K562 (cell line): Measurements from ENCODE around the gene ZNF140. TPM values are rescaled to one million over a fixed set of nuclear protein-coding genes. Genes with fewer than 3 reads are reported as not detected.
A peak's percentile ranks its signal among the peaks of the same experiment; 100 is the strongest.

Experiments
- ATAC-seq: fragments of 200-7000 bp; cut with Tn5 transposase; 3 replicates; pipeline ENCODE4 v1.9.1; 2020; ENCODE audit warnings: moderate library complexity
- BruUV-seq: library from RNA; stranded (reverse); fragments of 400-500 nt; replicated peaks from 2 replicates; lab custom pipeline; 2021; lab: Mats Ljungman, UMichigan
- CTCF ChIA-PET: fragments of 300-600 bp; formaldehyde crosslinking; extraction: SDS; loops from one replicate; lab custom pipeline; 2021; ENCODE audit warnings: low intra/inter-chr PET ratio; lab: Yijun Ruan, JAX
- POLR2A ChIA-PET: fragments of 300-600, 350-650 bp; sonication (Branson Sonifier 250); formaldehyde crosslinking; extraction: SDS; loops from one replicate; lab custom pipeline; 2021; ENCODE audit warnings: antibody characterized with exemption, inconsistent platforms; lab: Yijun Ruan, JAX
- DNase-seq, 4 experiments: peaks; one replicate each; pipeline versions ENCODE4 v3.0.0 to v3.0.0-alpha.2; 2011 to 2018; ENCODE audit warnings: low spot score in 3 of 4, mixed read lengths in 3 of 4; ENCODE audit errors: extremely low read depth in 1 of 4
- FAIRE-seq: peaks from 2 replicates; lab custom pipeline; 2011; peaks lifted over from hg19 to GRCh38; lab: Jason Lieb, UNC
- H2AFZ ChIP-seq: 2 replicates; pipeline ENCODE4 v1.6.0; 2011; ENCODE audit warnings: low read depth, low read length, control low read depth, inconsistent platforms
- H3K27ac ChIP-seq: fragments of 200-600 bp; 3 replicates; pipeline ENCODE4 v1.8.0; 2011; ENCODE audit warnings: low read depth, mild to moderate bottlenecking, control low read depth, inconsistent platforms, low read length, moderate library complexity, mixed read lengths; ENCODE audit errors: extremely low read depth
- H3K27me3 ChIP-seq, 2 experiments: fragments of 300-600 bp in 1 of 2; 2 replicates in 1 of 2; 3 replicates in 1 of 2; pipeline versions ENCODE4 v1.6.0 to v1.8.0; 2011; ENCODE audit warnings: inconsistent platforms in 2 of 2, low read length in 2 of 2, mild to moderate bottlenecking in 1 of 2, mixed read lengths in 1 of 2, moderate library complexity in 1 of 2; ENCODE audit not compliant: control insufficient read depth in 2 of 2, insufficient read depth in 2 of 2
- H3K36me3 ChIP-seq: fragments of 300-600 bp; 3 replicates; pipeline ENCODE4 v1.8.0; 2011; ENCODE audit warnings: mild to moderate bottlenecking, low read length, inconsistent platforms; ENCODE audit not compliant: control insufficient read depth, insufficient read depth
- H3K4me1 ChIP-seq, 2 experiments: fragments of 200-600 bp in 1 of 2; replicated peaks in 1 of 2; 2 replicates in 1 of 2; 3 replicates in 1 of 2; pipeline versions ENCODE4 v1.5.1 to v1.8.0; 2011; ENCODE audit warnings: inconsistent platforms in 2 of 2, low read length in 2 of 2, mild to moderate bottlenecking in 1 of 2, mixed read lengths in 1 of 2, moderate library complexity in 1 of 2; ENCODE audit not compliant: control insufficient read depth in 2 of 2, insufficient read depth in 2 of 2
- H3K4me2 ChIP-seq: 2 replicates; pipeline ENCODE4 v1.6.1; 2011; ENCODE audit warnings: low read length, control low read depth, inconsistent platforms, mixed read lengths; ENCODE audit not compliant: insufficient read depth
- H3K4me3 ChIP-seq: fragments of 200-600 bp; sonication (generic), shearing (Covaris generic); 2 replicates; pipeline ENCODE4 v1.5.1; 2016; ENCODE audit warnings: control low read depth, inconsistent platforms
- H3K79me2 ChIP-seq: fragments of 200-600 bp; 3 replicates; pipeline ENCODE4 v1.8.0; 2011; ENCODE audit warnings: low read length, inconsistent platforms; ENCODE audit not compliant: control insufficient read depth, insufficient read depth
- H3K9ac ChIP-seq, 2 experiments: 2 replicates each; pipeline versions ENCODE4 v1.6.0 to v1.6.1; 2011; ENCODE audit warnings: low read depth in 2 of 2, low read length in 2 of 2, control low read depth in 1 of 2, inconsistent platforms in 1 of 2, mild to moderate bottlenecking in 1 of 2, mixed read lengths in 1 of 2; ENCODE audit not compliant: insufficient read depth in 1 of 2
- H3K9me1 ChIP-seq: one replicate; pipeline ENCODE4 v1.6.0; 2011; ENCODE audit warnings: inconsistent platforms, mild to moderate bottlenecking, low read length, moderate library complexity; ENCODE audit not compliant: control insufficient read depth, insufficient read depth
- H3K9me3 ChIP-seq: replicated peaks from 2 replicates; pipeline ENCODE4 v1.5.1; 2011; ENCODE audit warnings: low read depth, low read length, inconsistent platforms; ENCODE audit not compliant: control insufficient read depth, insufficient read depth
- H4K20me1 ChIP-seq: replicated peaks from 2 replicates; pipeline ENCODE4 v1.6.1; 2011; ENCODE audit warnings: low read length, inconsistent platforms, mixed read lengths; ENCODE audit not compliant: control insufficient read depth, insufficient read depth
- HBP1 ChIP-seq: fragments of 450-650 bp; formaldehyde crosslinking; IDR thresholded peaks from 2 replicates; pipeline ENCODE4 v1.4.0; 2022; ENCODE audit warnings: missing genetic modification characterization
- HCFC1 ChIP-seq: IDR thresholded peaks from 2 replicates; pipeline ENCODE4 v1.6.1; 2012; ENCODE audit warnings: low read depth, low read length, improper control_type of control experiment
- HMGN3 ChIP-seq: IDR thresholded peaks from 2 replicates; pipeline ENCODE4 v1.6.1; 2011; ENCODE audit warnings: borderline replicate concordance, low read depth, mild to moderate bottlenecking, mixed read lengths, low read length; ENCODE audit not compliant: insufficient read length; ENCODE audit errors: extremely low read depth
- MIER1 ChIP-seq: fragments of 450-650 bp; IDR thresholded peaks from 2 replicates; pipeline ENCODE4 v1.6.1; 2016; ENCODE audit warnings: antibody characterized with exemption, mild to moderate bottlenecking, low read depth
- MLLT1 ChIP-seq, 2 experiments: fragments of 450-650 bp; IDR thresholded peaks; 2 replicates each; pipeline ENCODE4 v1.6.1; 2016
- MXD1 ChIP-seq: fragments of 250-450 bp; sonication (Bioruptor Pico); IDR thresholded peaks from 2 replicates; pipeline ENCODE4 v1.8.0; 2021; ENCODE audit warnings: borderline replicate concordance, mild to moderate bottlenecking, moderate library complexity; ENCODE audit not compliant: poor library complexity, severe bottlenecking
- MXI1 ChIP-seq: IDR thresholded peaks from 2 replicates; pipeline ENCODE4 v1.6.1; 2011; ENCODE audit warnings: low read depth, mild to moderate bottlenecking, improper control_type of control experiment, low read length
- NONO ChIP-seq, 2 experiments: fragments of 200-400 bp in 1 of 2; fragments of 450-650 bp in 1 of 2; formaldehyde crosslinking in 1 of 2; IDR thresholded peaks; 2 replicates each; pipeline ENCODE4 v1.6.1; 2017; ENCODE audit warnings: low read depth in 2 of 2, mild to moderate bottlenecking in 2 of 2, moderate library complexity in 2 of 2, low read length in 1 of 2
- PYGO2 ChIP-seq: fragments of 450-650 bp; IDR thresholded peaks from 2 replicates; pipeline ENCODE4 v1.6.1; 2016; ENCODE audit warnings: mild to moderate bottlenecking, missing genetic modification characterization, moderate library complexity, missing compliant biosample characterization
- RNF2 ChIP-seq: sonication (generic); IDR thresholded peaks from 2 replicates; pipeline ENCODE4 v1.6.1; 2016
- TRIM24 ChIP-seq, 2 experiments: fragments of 450-650 bp; IDR thresholded peaks; 2 replicates each; pipeline ENCODE4 v1.6.1; 2016
- WHSC1 ChIP-seq: IDR thresholded peaks from one replicate; pipeline ENCODE4 v1.6.1; 2012; ENCODE audit warnings: low read length, control low read depth, inconsistent platforms
- YY1 ChIP-seq, 3 experiments: IDR thresholded peaks; 2 replicates each; pipeline ENCODE4 v1.6.1; 2011; ENCODE audit warnings: low read length in 2 of 3, mild to moderate bottlenecking in 2 of 3, moderate library complexity in 2 of 3, borderline replicate concordance in 1 of 3, control low read depth in 1 of 3, low read depth in 1 of 3; ENCODE audit not compliant: insufficient read depth in 3 of 3, insufficient replicate concordance in 2 of 3, control insufficient read depth in 1 of 3, insufficient read length in 1 of 3; ENCODE audit errors: extremely low read depth in 1 of 3
- ZNF197 ChIP-seq: fragments of 200-800 bp; sonication (Bioruptor generic); IDR thresholded peaks from 2 replicates; pipeline ENCODE4 v1.6.1; 2016; ENCODE audit warnings: low read depth, missing genetic modification characterization, missing compliant biosample characterization
- WGBS: fragments of 100-300 bp; shearing (Covaris generic); methylation state at CpG from one replicate; pipeline ENCODE4 v1.1.6; 2016; ENCODE audit warnings: low coverage, mixed read lengths; ENCODE audit not compliant: insufficient coverage; ENCODE audit errors: missing lambda C conversion rate; 5-methylcytosine and 5-hydroxymethylcytosine counted together
- in situ Hi-C: fragments of 300-500 bp; cut with MboI; formaldehyde crosslinking; loops from 4 replicates; pipeline ENCODE4 v1.15.0; 2018; ENCODE audit warnings: inconsistent platforms, mixed read lengths
- intact Hi-C: fragments of 100-400 bp; cut with micrococcal nuclease; formaldehyde crosslinking; loops from 2 replicates; pipeline ENCODE4 v1.14.2; 2022
- polyA plus RNA-seq, 8 experiments: library from polyadenylated mRNA; depleted of rRNA in 4 of 8; stranded (reverse) in 5 of 8; unstranded in 3 of 8; fragments of >200 nt; fragmentation: Nextera tagmentation in 2 of 8; fragmentation: Illumina TruSeq in 1 of 8; extraction: Ambion mirVana in 2 of 8; extraction: Trizol in 1 of 8; gene quantifications; 2 replicates each; pipeline versions ENCODE4 v1.2.1 to v1.2.3, GENCODE V29; 2011 to 2014; ENCODE audit warnings: inconsistent platforms in 1 of 8, missing spikeins in 1 of 8
- total RNA-seq, 7 experiments: library from RNA; depleted of rRNA in 6 of 7; stranded (reverse); fragments of >200 nt in 6 of 7; fragmentation: Illumina TruSeq in 2 of 7; extraction: Trizol in 2 of 7; gene quantifications; 2 replicates each; pipeline versions ENCODE4 v1.2.1 to v1.2.3, GENCODE V29; 2011 to 2021; ENCODE audit warnings: low replicate concordance in 1 of 7
- TF ChIP-seq, protein P1 (sequence below): fragments of 250-450 bp; sonication (Bioruptor Pico); IDR thresholded peaks from 2 replicates; pipeline ENCODE4 v1.4.0; 2020; ENCODE audit warnings: borderline replicate concordance

The ZNF140 gene
- total and polyA plus RNA-seq, 9 of the 15 experiments (the other 6 are each of a cell fraction or from before 2014, with no cell fraction given) = 1.6 to 10.9 (median 5.3) TPM

- intact Hi-C loops = loop anchor here (1.0 kb wide), 1 partner anchor 50 kb away; the partner anchor contains the start of gene ZNF140
- CTCF ChIA-PET = no interaction called here
- in situ Hi-C loops = no loop called here
- TF ChIP-seq MXI1 (no peak), YY1 (IDR thresholded peaks at IDR 0.05; ENCODE audit: borderline replicate concordance in 1 of 3, control insufficient read depth in 1 of 3, extremely low read depth in 1 of 3, insufficient read depth in 3 of 3, insufficient read length in 1 of 3, insufficient replicate concordance in 2 of 3, low read depth in 1 of 3, low read length in 2 of 3) (peak in 2 of 3 experiments; percentile 54 to 81), HCFC1 (peak; percentile 96), WHSC1 (no peak), RNF2 (no peak; the same call in none of the 2 replicates), MXD1 (no peak), NONO (IDR thresholded peaks at IDR 0.05; ENCODE audit: low read depth in 2 of 2, low read length in 1 of 2) (peak; percentile 42 to 80; a peak in 2 of 4 replicates), HBP1 (CRISPR knock-in tag) (no peak), PYGO2 (tag) (no peak), MLLT1 (IDR thresholded peaks at IDR 0.05) (peak; percentile 31 to 46; a peak in 1 of 4 replicates), HMGN3 (peak; percentile 85), TRIM24 (IDR thresholded peaks at IDR 0.05) (no peak; a peak in 1 of 4 replicates), MIER1 (no peak), ZNF197 (CRISPR knock-in tag) (no peak)
- TF ChIP-seq, protein P1, sequence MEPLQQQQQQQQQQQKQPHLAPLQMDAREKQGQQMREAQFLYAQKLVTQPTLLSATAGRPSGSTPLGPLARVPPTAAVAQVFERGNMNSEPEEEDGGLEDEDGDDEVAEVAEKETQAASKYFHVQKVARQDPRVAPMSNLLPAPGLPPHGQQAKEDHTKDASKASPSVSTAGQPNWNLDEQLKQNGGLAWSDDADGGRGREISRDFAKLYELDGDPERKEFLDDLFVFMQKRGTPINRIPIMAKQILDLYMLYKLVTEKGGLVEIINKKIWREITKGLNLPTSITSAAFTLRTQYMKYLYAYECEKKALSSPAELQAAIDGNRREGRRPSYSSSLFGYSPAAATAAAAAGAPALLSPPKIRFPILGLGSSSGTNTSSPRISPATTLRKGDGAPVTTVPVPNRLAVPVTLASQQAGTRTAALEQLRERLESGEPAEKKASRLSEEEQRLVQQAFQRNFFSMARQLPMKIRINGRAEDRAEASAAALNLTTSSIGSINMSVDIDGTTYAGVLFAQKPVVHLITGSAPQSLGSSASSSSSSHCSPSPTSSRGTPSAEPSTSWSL (CRISPR knock-in tag) = 0 out of 2 replicates have a peak, but pooled peaks have one; percentile 19
Measured at GRCh38 chr12:133130038-133130807, 49.5 kb downstream of the ZNF140 start, which contains the start of the genes ZNF10 and ZNF891. Gene ZNF10, plus strand, starts transcription at chr12:133130627. Its CDS starts 13,866 bp downstream, at chr12:133144493. Gene ZNF891, minus strand, starts transcription at chr12:133130274. Its CDS starts 8,356 bp downstream, at chr12:133121918.

More at GRCh38 chr12:133130038-133130807, 49.5 kb downstream of the ZNF140 start, which contains the start of the genes ZNF10 and ZNF891:
- peak within 1 kb of the TSS; percentile 97 for H2AFZ ChIP-seq
- POLR2A ChIA-PET = interaction anchor here (0.5 to 2.4 kb wide), 9 partner anchors 10 to 357 kb away, joined by 3 to 7 read pairs (median 3); partner anchors contain the start of genes GOLGA3 and ZNF26
- no TSS peak for BruUV-seq
- H3K4me3 ChIP-seq = peak within 1 kb of the TSS; percentile 85
- H4K20me1 ChIP-seq = no peaks in the 10 kb centered on the region
- peak; percentile 83 for FAIRE-seq
- H3K4me2 ChIP-seq = peak within 1 kb of the TSS; percentile 99
- peak; percentile 99 for ATAC-seq
- H3K9ac ChIP-seq = peak within 1 kb of the TSS; percentile 92 to 98
- H3K79me2 ChIP-seq = 0 out of 3 replicates have a peak, but pooled peaks cover 4% of the 10 kb centered on the region
- no peaks in the 10 kb centered on the region for H3K9me1 ChIP-seq
- peak; percentile 92 to 96 (median 93) for DNase-seq
- H3K27ac ChIP-seq = peak within 1 kb of the TSS; percentile 95
- H3K27me3 ChIP-seq = no peaks in the 10 kb centered on the region
- peaks cover 8% of the 10 kb centered on the region for H3K9me3 ChIP-seq
- no peaks in the 10 kb centered on the region; a peak in 1 of 5 replicates for H3K4me1 ChIP-seq
- under 1% methylated on average over 52 of the region's 87 CpGs for WGBS
- H3K36me3 ChIP-seq = peaks cover 10% of the 10 kb centered on the region
